Activated B cell treated with CpG ODN at 0.5 μM for 24 hours (primary cell): Measurements from ENCODE around the gene AREG. TPM values are rescaled to one million over a fixed set of nuclear protein-coding genes. Genes with fewer than 3 reads are reported as not detected.

Source experiments
- ATAC-seq: fragments of 200-7000 bp; cut with Tn5 transposase; one replicate; pipeline ENCODE4 v1.10.0; 2021; ENCODE audit warnings: low read depth, mild to moderate bottlenecking, moderate library complexity
- CTCF ChIA-PET: fragments of 350-600 bp; sonication (Branson Sonifier 250); formaldehyde crosslinking; loops from one replicate; lab custom pipeline; 2021; ENCODE audit warnings: antibody characterized with exemption; lab: Charles Lee
- POLR2A ChIA-PET: fragments of 350-600 bp; sonication (Branson Sonifier 250); formaldehyde crosslinking; loops from one replicate; lab custom pipeline; 2021; ENCODE audit warnings: antibody characterized with exemption; lab: Charles Lee
- DNase-seq: peaks from one replicate; pipeline ENCODE4 v3.0.0; 2022
- H3K27ac Mint-ChIP-seq: one replicate; pipeline ENCODE4 v1.8.0; 2020; ENCODE audit warnings: mixed read lengths
- H3K27me3 Mint-ChIP-seq: one replicate; pipeline ENCODE4 v1.8.0; 2021; ENCODE audit warnings: mixed read lengths
- H3K36me3 Mint-ChIP-seq: one replicate; pipeline ENCODE4 v1.8.0; 2021; ENCODE audit warnings: low read depth, mixed read lengths
- H3K4me1 Mint-ChIP-seq: one replicate; pipeline ENCODE4 v1.8.0; 2021; ENCODE audit warnings: mixed read lengths
- H3K4me3 Mint-ChIP-seq: one replicate; pipeline ENCODE4 v1.8.0; 2020; ENCODE audit warnings: mild to moderate bottlenecking, mixed read lengths
- H3K9me3 Mint-ChIP-seq: one replicate; pipeline ENCODE4 v1.8.0; 2020; ENCODE audit warnings: mixed read lengths
- intact Hi-C: fragments of 100-400 bp; cut with micrococcal nuclease; formaldehyde crosslinking; loops from one replicate; pipeline ENCODE4 v1.15.1; 2024
- total RNA-seq: library from RNA; stranded (reverse); gene quantifications from 2 replicates; pipeline ENCODE4 v1.2.3, GENCODE V29; 2022
- TF ChIP-seq, protein P1 (sequence below): fragments of 200-600 bp; IDR thresholded peaks from one replicate; pipeline ENCODE4 v1.8.0; 2022; ENCODE audit warnings: antibody characterized with exemption, mild to moderate bottlenecking

The AREG gene
- total RNA-seq, 1 donor from 2014 or later = 2.1 TPM

- CTCF ChIA-PET = no interaction called here
- H3K4me3 Mint-ChIP-seq = no peak overlapping the region
- TF ChIP-seq, protein P1, sequence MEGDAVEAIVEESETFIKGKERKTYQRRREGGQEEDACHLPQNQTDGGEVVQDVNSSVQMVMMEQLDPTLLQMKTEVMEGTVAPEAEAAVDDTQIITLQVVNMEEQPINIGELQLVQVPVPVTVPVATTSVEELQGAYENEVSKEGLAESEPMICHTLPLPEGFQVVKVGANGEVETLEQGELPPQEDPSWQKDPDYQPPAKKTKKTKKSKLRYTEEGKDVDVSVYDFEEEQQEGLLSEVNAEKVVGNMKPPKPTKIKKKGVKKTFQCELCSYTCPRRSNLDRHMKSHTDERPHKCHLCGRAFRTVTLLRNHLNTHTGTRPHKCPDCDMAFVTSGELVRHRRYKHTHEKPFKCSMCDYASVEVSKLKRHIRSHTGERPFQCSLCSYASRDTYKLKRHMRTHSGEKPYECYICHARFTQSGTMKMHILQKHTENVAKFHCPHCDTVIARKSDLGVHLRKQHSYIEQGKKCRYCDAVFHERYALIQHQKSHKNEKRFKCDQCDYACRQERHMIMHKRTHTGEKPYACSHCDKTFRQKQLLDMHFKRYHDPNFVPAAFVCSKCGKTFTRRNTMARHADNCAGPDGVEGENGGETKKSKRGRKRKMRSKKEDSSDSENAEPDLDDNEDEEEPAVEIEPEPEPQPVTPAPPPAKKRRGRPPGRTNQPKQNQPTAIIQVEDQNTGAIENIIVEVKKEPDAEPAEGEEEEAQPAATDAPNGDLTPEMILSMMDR = no peak
- no peak overlapping the region for H3K27ac Mint-ChIP-seq
- ATAC-seq (no peak), DNase-seq (no peak)
- intact Hi-C loops = no loop called here
- H3K9me3 Mint-ChIP-seq = no peaks in the 10 kb centered on the region
- H3K36me3 Mint-ChIP-seq = no peaks in the 10 kb centered on the region
- POLR2A ChIA-PET = no interaction called here
- H3K27me3 Mint-ChIP-seq = peaks cover 2% of the 10 kb centered on the region
- no peaks in the 10 kb centered on the region for H3K4me1 Mint-ChIP-seq
Observed at GRCh38 chr4:74423104-74423503, 21.8 kb upstream of the AREG start.

GRCh38 chr4:74424111-74424510 lies 20.8 kb upstream of the AREG start:
- no peak overlapping the region for H3K4me3 Mint-ChIP-seq
- intact Hi-C loops = no loop called here
- ATAC-seq (no peak), DNase-seq (no peak)
- H3K9me3 Mint-ChIP-seq = no peaks in the 10 kb centered on the region
- TF ChIP-seq, protein P1 = no peak
- POLR2A ChIA-PET = no interaction called here
- no peaks in the 10 kb centered on the region for H3K4me1 Mint-ChIP-seq
- no peak overlapping the region for H3K27ac Mint-ChIP-seq
- peaks cover 2% of the 10 kb centered on the region for H3K27me3 Mint-ChIP-seq
- CTCF ChIA-PET = interaction anchor here (0.6 kb wide), 1 partner anchor 977 kb away, joined by 3 read pairs; no protein-coding TSS in a partner anchor
- no peaks in the 10 kb centered on the region for H3K36me3 Mint-ChIP-seq

DNA sequence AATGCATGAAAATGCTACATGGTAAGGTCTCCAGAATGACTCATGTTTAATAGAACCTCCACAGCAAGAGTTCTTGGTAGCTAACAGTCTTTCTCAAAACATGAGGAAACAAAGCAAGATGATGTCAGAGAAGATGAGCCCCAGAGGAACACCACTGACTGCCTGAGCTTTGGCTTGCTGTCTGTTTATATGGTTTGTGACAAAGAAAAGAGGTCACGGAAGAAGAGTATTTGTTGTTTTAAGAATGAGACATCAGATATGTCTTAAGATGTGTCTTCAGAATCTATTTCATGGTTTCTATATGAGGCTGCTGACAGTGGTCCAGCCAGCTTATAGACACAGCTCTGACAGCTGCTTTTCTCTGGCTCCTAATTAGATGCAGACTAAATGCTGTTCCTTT lies 18.8 kb upstream of the AREG start:
- Mint-ChIP-seq H3K4me3 (no peak overlapping the region), H3K4me1 (no peaks in the 10 kb centered on the region), H3K36me3 (no peaks in the 10 kb centered on the region), H3K27me3 (peaks cover 2% of the 10 kb centered on the region), H3K27ac (no peak overlapping the region), H3K9me3 (no peaks in the 10 kb centered on the region)
- no peak for ATAC-seq
- no peak for DNase-seq
- POLR2A ChIA-PET = no interaction called here
- intact Hi-C loops = no loop called here
- CTCF ChIA-PET = interaction anchor here (1.4 kb wide), 1 partner anchor 11 kb away, joined by 3 read pairs; no protein-coding TSS in a partner anchor
- TF ChIP-seq, protein P1 = no peak

GRCh38 chr4:74428276-74428675 lies 16.7 kb upstream of the AREG start:
- no peak for DNase-seq
- no peak overlapping the region for H3K4me3 Mint-ChIP-seq
- TF ChIP-seq, protein P1 = no peak
- no peak overlapping the region for H3K27ac Mint-ChIP-seq
- no peaks in the 10 kb centered on the region for H3K9me3 Mint-ChIP-seq
- no peak for ATAC-seq
- POLR2A ChIA-PET = no interaction called here
- no peaks in the 10 kb centered on the region for H3K36me3 Mint-ChIP-seq
- CTCF ChIA-PET = no interaction called here
- peaks cover 5% of the 10 kb centered on the region for H3K27me3 Mint-ChIP-seq
- H3K4me1 Mint-ChIP-seq = no peaks in the 10 kb centered on the region
- intact Hi-C loops = no loop called here

- DNase-seq (no peak), ATAC-seq (no peak)
- ChIA-PET CTCF (no interaction called here), POLR2A (no interaction called here)
- H3K4me1 Mint-ChIP-seq = no peaks in the 10 kb centered on the region
- H3K36me3 Mint-ChIP-seq = no peaks in the 10 kb centered on the region
- peaks cover 10% of the 10 kb centered on the region for H3K27me3 Mint-ChIP-seq
- TF ChIP-seq, protein P1 = no peak
- H3K27ac Mint-ChIP-seq = no peak overlapping the region
- intact Hi-C loops = no loop called here
- H3K4me3 Mint-ChIP-seq = no peak overlapping the region
- H3K9me3 Mint-ChIP-seq = no peaks in the 10 kb centered on the region
Observed at GRCh38 chr4:74431113-74431826, 13.7 kb upstream of the AREG start.
